HepG2 (cell line): Measurements from ENCODE around the gene KIAA0040. TPM values are rescaled to one million over a fixed set of nuclear protein-coding genes. Genes with fewer than 3 reads are reported as not detected.

ENCODE experiments used
- ATAC-seq: fragments of 200-7000 bp; cut with Tn5 transposase; 3 replicates; pipeline ENCODE4 v1.9.1; 2020; ENCODE audit warnings: mild to moderate bottlenecking, moderate library complexity
- BruUV-seq: library from RNA; stranded (reverse); fragments of 400-500 nt; replicated peaks from 2 replicates; lab custom pipeline; 2021; lab: Mats Ljungman, UMichigan
- CTCF ChIA-PET: fragments of 300-600 bp; formaldehyde crosslinking; extraction: SDS; loops from one replicate; lab custom pipeline; 2021; ENCODE audit warnings: low total read pairs, inconsistent platforms, low intra/inter-chr PET ratio; lab: Yijun Ruan, JAX
- POLR2A ChIA-PET: fragments of 350-600 bp; sonication (Branson Sonifier 250); formaldehyde crosslinking; loops from one replicate; lab custom pipeline; 2020; ENCODE audit warnings: antibody characterized with exemption, inconsistent platforms; lab: Yijun Ruan, JAX
- DNase-seq: peaks from one replicate; pipeline ENCODE4 v3.0.0-alpha.2; 2015; ENCODE audit warnings: low spot score
- FAIRE-seq: peaks from 3 replicates; lab custom pipeline; 2011; peaks lifted over from hg19 to GRCh38; lab: Jason Lieb, UNC
- H2AFZ ChIP-seq: one replicate; pipeline ENCODE4 v1.6.1; 2011; ENCODE audit warnings: low read length, inconsistent platforms
- H3K27ac ChIP-seq: fragments of 300-600 bp; 3 replicates; pipeline ENCODE4 v1.8.0; 2011; ENCODE audit warnings: mixed run types, mild to moderate bottlenecking, mixed read lengths, low read length, inconsistent platforms; ENCODE audit not compliant: insufficient read depth; ENCODE audit errors: extremely low read length
- H3K27me3 ChIP-seq, 2 experiments: fragments of 200-600 bp in 1 of 2; 2 replicates in 1 of 2; 3 replicates in 1 of 2; pipeline versions ENCODE4 v1.6.0 to v1.8.0; 2011; ENCODE audit warnings: low read length in 2 of 2, mild to moderate bottlenecking in 2 of 2, moderate library complexity in 2 of 2, inconsistent platforms in 1 of 2; ENCODE audit not compliant: insufficient read depth in 2 of 2, control insufficient read depth in 1 of 2
- H3K36me3 ChIP-seq, 2 experiments: fragments of 200-600 bp in 1 of 2; replicated peaks in 1 of 2; 2 replicates in 1 of 2; 3 replicates in 1 of 2; pipeline versions ENCODE4 v1.5.1 to v1.8.0; 2011; ENCODE audit warnings: low read length in 2 of 2, inconsistent platforms in 1 of 2; ENCODE audit not compliant: insufficient read depth in 2 of 2, control insufficient read depth in 1 of 2
- H3K4me1 ChIP-seq: 2 replicates; pipeline ENCODE4 v1.5.1; 2012; ENCODE audit warnings: low read length, inconsistent platforms; ENCODE audit not compliant: insufficient read depth
- H3K4me2 ChIP-seq: 2 replicates; pipeline ENCODE4 v1.6.0; 2011; ENCODE audit warnings: low read depth, low read length, inconsistent platforms
- H3K4me3 ChIP-seq, 3 experiments: fragments of 200-600 bp in 1 of 3; sonication (generic), shearing (Covaris generic) in 1 of 3; replicated peaks in 1 of 3; 2 replicates each; pipeline ENCODE4 v1.5.1; 2011 to 2016; ENCODE audit warnings: low read length in 3 of 3, inconsistent platforms in 2 of 3, low read depth in 2 of 3, mild to moderate bottlenecking in 2 of 3, control low read depth in 1 of 3, mixed read lengths in 1 of 3; ENCODE audit not compliant: insufficient read depth in 1 of 3
- H3K79me2 ChIP-seq: one replicate; pipeline ENCODE4 v1.6.1; 2011; ENCODE audit warnings: low read length, inconsistent platforms; ENCODE audit not compliant: insufficient read depth
- H3K9ac ChIP-seq: 2 replicates; pipeline ENCODE4 v1.6.0; 2011; ENCODE audit warnings: mild to moderate bottlenecking, low read depth, low read length, inconsistent platforms; ENCODE audit not compliant: insufficient read depth
- H3K9me3 ChIP-seq: 2 replicates; pipeline ENCODE4 v1.5.1; 2012; ENCODE audit warnings: mild to moderate bottlenecking, low read length
- H4K20me1 ChIP-seq: 2 replicates; pipeline ENCODE4 v1.6.0; 2011; ENCODE audit warnings: inconsistent platforms, mild to moderate bottlenecking, low read length, moderate library complexity; ENCODE audit not compliant: insufficient read depth
- CAMTA2 ChIP-seq: sonication (generic); formaldehyde crosslinking; IDR thresholded peaks from 2 replicates; pipeline ENCODE4 v1.4.0; 2020; ENCODE audit warnings: mild to moderate bottlenecking, missing genetic modification reagents, borderline replicate concordance
- E2F1 ChIP-seq: sonication (generic); formaldehyde crosslinking; IDR thresholded peaks from 2 replicates; pipeline ENCODE4 v1.5.0; 2020; ENCODE audit warnings: missing genetic modification reagents
- GRHL1 ChIP-seq: sonication (generic); formaldehyde crosslinking; conservative IDR thresholded peaks from 2 replicates; pipeline ENCODE4 v1.8.0; 2022; ENCODE audit warnings: missing genetic modification reagents
- HES4 ChIP-seq: sonication (generic); formaldehyde crosslinking; IDR thresholded peaks from 2 replicates; pipeline ENCODE4 v1.9.0; 2021; ENCODE audit warnings: mild to moderate bottlenecking, missing genetic modification reagents, borderline replicate concordance
- JUNB ChIP-seq: sonication (generic); formaldehyde crosslinking; IDR thresholded peaks from 2 replicates; pipeline ENCODE4 v1.8.0; 2022; ENCODE audit warnings: missing genetic modification reagents, mild to moderate bottlenecking, borderline replicate concordance
- KAT8 ChIP-seq: IDR thresholded peaks from 2 replicates; pipeline ENCODE4 v1.6.1; 2016; ENCODE audit warnings: missing genetic modification reagents, missing compliant biosample characterization
- KDM3A ChIP-seq: IDR thresholded peaks from 2 replicates; pipeline ENCODE4 v1.6.1; 2018; ENCODE audit warnings: low read depth, missing compliant biosample characterization
- ONECUT2 ChIP-seq: sonication (generic); formaldehyde crosslinking; IDR thresholded peaks from 2 replicates; pipeline ENCODE4 v1.4.0; 2020; ENCODE audit warnings: missing genetic modification reagents
- ZNF234 ChIP-seq: sonication (generic); formaldehyde crosslinking; conservative IDR thresholded peaks from 2 replicates; pipeline ENCODE4 v1.5.1; 2020; ENCODE audit warnings: mild to moderate bottlenecking, missing genetic modification reagents
- ZNF414 ChIP-seq: sonication (generic); formaldehyde crosslinking; IDR thresholded peaks from 2 replicates; pipeline ENCODE4 v1.5.0; 2020; ENCODE audit warnings: missing genetic modification reagents
- ZNF672 ChIP-seq: sonication (generic); formaldehyde crosslinking; IDR thresholded peaks from 2 replicates; pipeline ENCODE4 v1.8.1; 2022; ENCODE audit warnings: missing genetic modification reagents
- ZNF761 ChIP-seq: sonication (generic); formaldehyde crosslinking; conservative IDR thresholded peaks from 2 replicates; pipeline ENCODE4 v1.4.0; 2020; ENCODE audit warnings: mild to moderate bottlenecking, missing genetic modification reagents
- ZSCAN21 ChIP-seq: sonication (generic); formaldehyde crosslinking; IDR thresholded peaks from 2 replicates; pipeline ENCODE4 v1.8.0; 2022; ENCODE audit warnings: mild to moderate bottlenecking, missing genetic modification reagents, moderate library complexity, borderline replicate concordance
- WGBS: methylation state at CpG from one replicate; pipeline ENCODE4 v1.1.6; 2017; ENCODE audit warnings: low lambda C conversion rate; 5-methylcytosine and 5-hydroxymethylcytosine counted together
- in situ Hi-C: cut with HindIII; loops from 2 replicates; pipeline ENCODE4 v1.10.0; 2017; ENCODE audit warnings: low pct_unique_long_range_greater_than_20kb; ENCODE audit not compliant: extremely low pct_ligation_motif_present
- intact Hi-C: fragments of 100-400 bp; cut with micrococcal nuclease; formaldehyde crosslinking; loops from one replicate; pipeline ENCODE4 v1.10.0; 2022; ENCODE audit not compliant: unreplicated experiment
- polyA plus RNA-seq, 8 experiments: library from polyadenylated mRNA; depleted of rRNA in 3 of 8; stranded (reverse) in 7 of 8; unstranded in 1 of 8; fragments of >200 nt; fragmentation: Illumina TruSeq in 4 of 8; extraction: Trizol in 4 of 8; gene quantifications; 2 replicates each; pipeline versions ENCODE4 v1.2.1 to v1.2.3, GENCODE V29; 2011 to 2016; ENCODE audit warnings: low read depth in 4 of 8, missing spikeins in 1 of 8, mixed read lengths in 1 of 8; ENCODE audit not compliant: insufficient read depth in 1 of 8
- total RNA-seq, 5 experiments: library from RNA; depleted of rRNA; stranded (reverse); fragments of >200 nt; fragmentation: Illumina TruSeq; extraction: Trizol; gene quantifications; 2 replicates each; pipeline ENCODE4 v1.2.3, GENCODE V29; 2016; ENCODE audit warnings: low read depth in 1 of 5

Gene KIAA0040
- total and polyA plus RNA-seq, 2 of the 13 experiments (the other 11 are each of a cell fraction or from before 2014, with no cell fraction given): 0.24 to 0.26 TPM

- TF ChIP-seq ZNF414 (CRISPR knock-in tag): no peak
- no peak for TF ChIP-seq ZNF234 (CRISPR knock-in tag)
- no peak for TF ChIP-seq ZNF761
- no peak for TF ChIP-seq ZNF672 (CRISPR knock-in tag)
- TF ChIP-seq ZSCAN21 (CRISPR knock-in tag): no peak
Measured at GRCh38 chr1:175118375-175119367, 73.9 kb downstream of the KIAA0040 start (continued).

GRCh38 chr1:175116903-175117302 lies 75.7 kb downstream of the KIAA0040 start:
- no peaks in the 10 kb centered on the region for H3K27me3 ChIP-seq

More at GRCh38 chr1:175116903-175117302, 75.7 kb downstream of the KIAA0040 start:
- H3K36me3 ChIP-seq: no peaks in the 10 kb centered on the region
- no peak for DNase-seq
- no peak for FAIRE-seq
- H3K27ac ChIP-seq: no peak overlapping the region
- CTCF ChIA-PET: no interaction called here
- POLR2A ChIA-PET: no interaction called here
- no peak overlapping the region for H3K9ac ChIP-seq
- peak; percentile 54 for ATAC-seq
- H4K20me1 ChIP-seq: no peaks in the 10 kb centered on the region
- intact Hi-C loops: no loop called here
- no peaks in the 10 kb centered on the region for H3K79me2 ChIP-seq
- no peak overlapping the region for H2AFZ ChIP-seq
- H3K4me1 ChIP-seq: no peaks in the 10 kb centered on the region
- H3K4me3 ChIP-seq: no peak overlapping the region
- peaks cover 5% of the 10 kb centered on the region for H3K9me3 ChIP-seq
- no peak for TF ChIP-seq E2F1 (CRISPR knock-in tag)
- TF ChIP-seq HES4 (CRISPR knock-in tag): no peak
- TF ChIP-seq CAMTA2 (CRISPR knock-in tag): no peak
- no peak for TF ChIP-seq ONECUT2
- TF ChIP-seq KDM3A: no peak
- TF ChIP-seq JUNB (CRISPR knock-in tag): no peak
- TF ChIP-seq KAT8 (CRISPR knock-in tag): no peak
- no peak for TF ChIP-seq GRHL1 (CRISPR knock-in tag)
- no TSS peak for BruUV-seq
- 47% methylated on average over 11 of the region's 11 CpGs for WGBS
- in situ Hi-C loops: loop anchor here (5.0 kb wide), 1 partner anchor 75 kb away; no protein-coding TSS in a partner anchor
- H3K4me2 ChIP-seq: no peak overlapping the region
